SK-N-SH (cell line): ENCODE measurements around the gene GRIPAP1. TPM values are rescaled to one million over a fixed set of nuclear protein-coding genes. Genes with fewer than 3 reads are reported as not detected.

Experiments
- CTCF ChIA-PET: fragments of 300-600, 350-600 bp; formaldehyde crosslinking; extraction: SDS; loops from one replicate; lab custom pipeline; 2021; lab: Yijun Ruan, JAX
- POLR2A ChIA-PET: fragments of 350-600 bp; sonication (Branson Sonifier 250); formaldehyde crosslinking; extraction: SDS; loops from one replicate; lab custom pipeline; 2020; ENCODE audit warnings: antibody characterized with exemption, inconsistent platforms; lab: Yijun Ruan, JAX
- DNase-seq: peaks from one replicate; pipeline ENCODE4 v3.0.0; 2012
- H2AFZ ChIP-seq: fragments of 200-600 bp; sonication (generic); 2 replicates; pipeline ENCODE4 v1.8.1; 2016; ENCODE audit warnings: antibody characterized with exemption, mild to moderate bottlenecking, low read depth
- H3F3A ChIP-seq: fragments of 200-600 bp; sonication (generic); replicated peaks from 2 replicates; pipeline ENCODE3; 2016; ENCODE audit warnings: antibody characterized with exemption, mild to moderate bottlenecking; ENCODE audit not compliant: insufficient read depth
- H3K27ac ChIP-seq, 2 experiments: fragments of 200-500 bp in 1 of 2; fragments of 200-600 bp in 1 of 2; sonication (Bioruptor generic) in 1 of 2; sonication (generic), shearing (Covaris generic) in 1 of 2; 2 replicates each; pipeline versions ENCODE4 v1.5.1 to v1.6.1; 2014 to 2016; ENCODE audit warnings: low read depth in 2 of 2, inconsistent platforms in 1 of 2, low read length in 1 of 2, mild to moderate bottlenecking in 1 of 2, mixed read lengths in 1 of 2
- H3K27me3 ChIP-seq: fragments of 200-600 bp; sonication (generic), shearing (Covaris generic); 2 replicates; pipeline ENCODE4 v1.6.1; 2016; ENCODE audit warnings: mixed run types; ENCODE audit not compliant: insufficient read depth
- H3K36me3 ChIP-seq, 2 experiments: fragments of 200-500 bp in 1 of 2; fragments of 200-600 bp in 1 of 2; sonication (Bioruptor generic) in 1 of 2; sonication (generic) in 1 of 2; replicated peaks in 1 of 2; 2 replicates each; pipeline versions ENCODE3 to v1.5.1; 2014 to 2016; ENCODE audit warnings: low read length in 1 of 2, mild to moderate bottlenecking in 1 of 2; ENCODE audit not compliant: insufficient read depth in 2 of 2, control insufficient read depth in 1 of 2
- H3K4me1 ChIP-seq, 2 experiments: fragments of 200-500 bp in 1 of 2; fragments of 200-600 bp in 1 of 2; sonication (Bioruptor generic) in 1 of 2; sonication (generic), shearing (Covaris generic) in 1 of 2; 2 replicates each; pipeline versions ENCODE4 v1.5.1 to v1.6.1; 2014 to 2016; ENCODE audit warnings: low read depth in 1 of 2, low read length in 1 of 2, mixed run types in 1 of 2; ENCODE audit not compliant: insufficient read depth in 2 of 2, control insufficient read depth in 1 of 2
- H3K4me2 ChIP-seq: fragments of 200-600 bp; sonication (generic), shearing (Covaris generic); 2 replicates; pipeline ENCODE4 v1.6.1; 2017; ENCODE audit warnings: mixed run types
- H3K4me3 ChIP-seq, 2 experiments: fragments of 200-500 bp in 1 of 2; fragments of 200-600 bp in 1 of 2; sonication (Bioruptor generic) in 1 of 2; sonication (generic), shearing (Covaris generic) in 1 of 2; 2 replicates each; pipeline versions ENCODE4 v1.5.1 to v1.8.1; 2014 to 2016; ENCODE audit warnings: low read depth in 2 of 2, inconsistent platforms in 1 of 2, low read length in 1 of 2, mild to moderate bottlenecking in 1 of 2, mixed read lengths in 1 of 2, moderate library complexity in 1 of 2
- H3K79me2 ChIP-seq: fragments of 200-600 bp; sonication (generic); 2 replicates; pipeline ENCODE4 v1.8.1; 2017; ENCODE audit warnings: mild to moderate bottlenecking; ENCODE audit not compliant: insufficient read depth
- H3K9ac ChIP-seq: fragments of 200-600 bp; sonication (generic); 2 replicates; pipeline ENCODE4 v1.6.1; 2017; ENCODE audit warnings: mixed run types
- H3K9me2 ChIP-seq: fragments of 200-600 bp; sonication (generic); 2 replicates; pipeline ENCODE4 v1.6.1; 2017; ENCODE audit warnings: mixed run types
- H3K9me3 ChIP-seq: fragments of 200-600 bp; sonication (generic); 2 replicates; pipeline ENCODE4 v1.6.1; 2017; ENCODE audit warnings: mixed run types, mild to moderate bottlenecking, moderate library complexity
- H4K20me1 ChIP-seq: fragments of 200-600 bp; sonication (generic); 2 replicates; pipeline ENCODE4 v1.6.1; 2017; ENCODE audit warnings: mild to moderate bottlenecking, mixed run types; ENCODE audit not compliant: insufficient read depth
- JUND ChIP-seq: IDR thresholded peaks from 2 replicates; pipeline ENCODE4 v1.4.0; 2012
- MAX ChIP-seq: IDR thresholded peaks from 2 replicates; pipeline ENCODE4 v1.4.0; 2012; ENCODE audit warnings: low read depth
- NRF1 ChIP-seq: IDR thresholded peaks from 2 replicates; pipeline ENCODE4 v1.6.1; 2012; ENCODE audit warnings: low read depth, mild to moderate bottlenecking, low read length
- PBX3 ChIP-seq: IDR thresholded peaks from 2 replicates; pipeline ENCODE4; 2012
- RAD21 ChIP-seq: IDR thresholded peaks from 2 replicates; pipeline ENCODE4 v1.6.1; 2012; ENCODE audit warnings: mild to moderate bottlenecking, low read length
- RCOR1 ChIP-seq: fragments of 150-350 bp; IDR thresholded peaks from 2 replicates; pipeline ENCODE4 v1.6.1; 2017; ENCODE audit warnings: antibody characterized with exemption, low read length
- RFX5 ChIP-seq: IDR thresholded peaks from 2 replicates; pipeline ENCODE4 v1.6.1; 2012; ENCODE audit warnings: mild to moderate bottlenecking, improper control_type of control experiment, low read length
- SIN3A ChIP-seq: IDR thresholded peaks from 2 replicates; pipeline ENCODE4 v1.6.1; 2012; ENCODE audit warnings: low read depth, mild to moderate bottlenecking, low read length, moderate library complexity, borderline replicate concordance
- USF2 ChIP-seq: fragments of 150-350 bp; IDR thresholded peaks from 2 replicates; pipeline ENCODE4 v1.6.1; 2017; ENCODE audit warnings: antibody characterized with exemption, low read length, low read depth, borderline replicate concordance
- YY1 ChIP-seq: IDR thresholded peaks from 2 replicates; pipeline ENCODE4 v1.4.0; 2012; ENCODE audit warnings: low read depth, mild to moderate bottlenecking
- ZBTB33 ChIP-seq: IDR thresholded peaks from 2 replicates; pipeline ENCODE4 v1.4.0; 2012; ENCODE audit warnings: low read depth, borderline replicate concordance
- WGBS: methylation state at CpG from one replicate; pipeline ENCODE4 v1.1.6; 2017; ENCODE audit warnings: low lambda C conversion rate; 5-methylcytosine and 5-hydroxymethylcytosine counted together
- polyA plus RNA-seq, 3 experiments: library from polyadenylated mRNA; depleted of rRNA; stranded (reverse); fragments of >200 nt; gene quantifications; 2 replicates each; pipeline ENCODE4 v1.2.3, GENCODE V29; 2012

The GRIPAP1 gene
- polyA plus RNA-seq, 1 of the 3 experiments (the other 2 are of a cell fraction), result 63.6 TPM

- H3K36me3 ChIP-seq, result peaks cover 32 to 35% of the 10 kb centered on the region in 2 experiments
- POLR2A ChIA-PET, result no interaction called here
- H3K4me2 ChIP-seq, result no peak overlapping the region
- no peak overlapping the region for H3K27ac ChIP-seq
- no peaks in the 10 kb centered on the region for H3K27me3 ChIP-seq
- no peaks in the 10 kb centered on the region for H3F3A ChIP-seq
- peaks cover 36% of the 10 kb centered on the region for H4K20me1 ChIP-seq
- DNase-seq, result no peak
- H3K4me1 ChIP-seq, result no peaks in the 10 kb centered on the region
- 88% methylated on average over 7 of the region's 7 CpGs for WGBS
- CTCF ChIA-PET, result no interaction called here
- no peaks in the 10 kb centered on the region for H3K9me3 ChIP-seq
- no peak for TF ChIP-seq SIN3A
- H2AFZ ChIP-seq, result no peak overlapping the region
- peaks cover 30% of the 10 kb centered on the region; the same call in 1 of the 2 replicates for H3K79me2 ChIP-seq
- H3K9ac ChIP-seq, result no peak overlapping the region
- H3K9me2 ChIP-seq, result no peaks in the 10 kb centered on the region
- H3K4me3 ChIP-seq, result no peak overlapping the region
Observed at GRCh38 chrX:48934581-48935300, 67.3 kb downstream of the GRIPAP1 start.

- H3K9me3 ChIP-seq, result no peaks in the 10 kb centered on the region
- ChIA-PET POLR2A (no interaction called here), CTCF (no interaction called here)
- H3K27ac ChIP-seq, result no peak overlapping the region
- no peaks in the 10 kb centered on the region for H3K9me2 ChIP-seq
- no peaks in the 10 kb centered on the region for H3F3A ChIP-seq
- peaks cover 20% of the 10 kb centered on the region; the same call in 1 of the 2 replicates for H3K79me2 ChIP-seq
- H4K20me1 ChIP-seq, result peaks cover 26% of the 10 kb centered on the region
- no peak overlapping the region for H2AFZ ChIP-seq
- no peak overlapping the region for H3K9ac ChIP-seq
- 90% methylated on average over 2 of the region's 2 CpGs for WGBS
- H3K27me3 ChIP-seq, result no peaks in the 10 kb centered on the region
- H3K4me2 ChIP-seq, result no peak overlapping the region
- H3K36me3 ChIP-seq, result peaks cover 27 to 32% of the 10 kb centered on the region in 2 experiments
- TF ChIP-seq USF2, result no peak
- TF ChIP-seq MAX, result no peak
- TF ChIP-seq RFX5, result no peak
- TF ChIP-seq JUND, result no peak
- TF ChIP-seq RCOR1, result no peak
- TF ChIP-seq PBX3, result no peak
- TF ChIP-seq YY1, result no peak
- TF ChIP-seq RAD21, result no peak
- TF ChIP-seq ZBTB33, result no peak
- TF ChIP-seq NRF1, result no peak
- H3K4me1 ChIP-seq, result no peaks in the 10 kb centered on the region
- no peak overlapping the region for H3K4me3 ChIP-seq
- no peak for DNase-seq
Observed at GRCh38 chrX:48933757-48934156, 68.3 kb downstream of the GRIPAP1 start.
